NCI-H460 (cell line): ENCODE data around the gene BTC. TPM values are rescaled to one million over a fixed set of nuclear protein-coding genes. Genes with fewer than 3 reads are reported as not detected.
A peak's percentile ranks its signal among the peaks of the same experiment; 100 is the strongest.
"Not testable (repeated sequence)": the region's sequence is repeated elsewhere in the genome, so short reads cannot be mapped to it uniquely, and the experiment has no call there.

Experiments used
- DNase-seq: peaks from one replicate; pipeline ENCODE4 v3.0.0-alpha.2; 2016; ENCODE audit warnings: low read depth; ENCODE audit errors: extremely low read depth
- total RNA-seq: library from RNA; depleted of rRNA; stranded (reverse); fragments of >200 nt; shearing (Covaris generic); gene quantifications from 2 replicates; pipeline ENCODE4 v1.2.3, GENCODE V29; 2014; rRNA removed

The BTC gene
- total RNA-seq, 1 experiment from 2014 or later = 0.57 TPM

- no peak for DNase-seq
Measured at GRCh38 chr4:74764119-74764518, 30.2 kb downstream of the BTC start.

- DNase-seq = no peak
Measured at GRCh38 chr4:74758551-74759145, 35.7 kb downstream of the BTC start.

GRCh38 chr4:74757136-74757535, 37.2 kb downstream of the BTC start:
- no peak for DNase-seq

DNA sequence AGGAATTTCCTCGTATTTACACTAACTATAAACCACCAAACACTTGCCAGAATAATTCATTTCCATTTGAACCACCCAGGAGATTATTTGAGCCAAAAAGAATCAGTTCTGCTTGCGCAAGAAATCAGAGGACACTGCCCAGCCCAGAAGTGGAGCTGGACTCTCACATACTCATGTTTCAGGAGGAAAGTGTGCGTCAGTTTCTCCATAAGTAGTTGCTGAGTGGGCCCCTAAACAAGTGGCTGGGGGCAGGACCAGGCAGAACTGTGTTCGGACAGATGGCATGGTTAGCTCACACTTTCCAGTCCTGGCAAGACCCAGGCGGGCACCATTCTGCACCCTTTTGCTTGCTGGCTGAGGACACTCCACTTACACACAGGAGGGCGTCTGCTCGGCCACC, 38.8 kb downstream of the BTC start:
- no peak for DNase-seq

DNA sequence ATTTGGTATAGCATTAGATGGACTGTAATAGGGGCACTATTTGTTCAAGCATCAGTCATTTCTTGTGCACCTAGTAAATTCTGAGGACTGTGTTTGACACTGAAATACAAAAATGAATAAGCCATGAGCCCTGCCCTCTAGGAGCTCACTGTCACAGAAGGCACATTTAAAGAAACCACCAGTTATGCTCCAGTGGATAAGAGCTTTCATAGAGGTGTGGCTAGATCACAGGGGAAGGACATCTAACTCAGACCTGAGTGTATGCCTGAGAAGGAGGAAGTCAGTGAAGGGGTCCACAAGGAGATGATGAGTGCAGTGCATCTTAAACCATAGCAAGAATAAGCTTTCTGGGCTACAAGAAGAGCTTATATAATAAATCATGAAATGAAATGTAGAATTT, 40.1 kb downstream of the BTC start:
- DNase-seq = no peak

DNA sequence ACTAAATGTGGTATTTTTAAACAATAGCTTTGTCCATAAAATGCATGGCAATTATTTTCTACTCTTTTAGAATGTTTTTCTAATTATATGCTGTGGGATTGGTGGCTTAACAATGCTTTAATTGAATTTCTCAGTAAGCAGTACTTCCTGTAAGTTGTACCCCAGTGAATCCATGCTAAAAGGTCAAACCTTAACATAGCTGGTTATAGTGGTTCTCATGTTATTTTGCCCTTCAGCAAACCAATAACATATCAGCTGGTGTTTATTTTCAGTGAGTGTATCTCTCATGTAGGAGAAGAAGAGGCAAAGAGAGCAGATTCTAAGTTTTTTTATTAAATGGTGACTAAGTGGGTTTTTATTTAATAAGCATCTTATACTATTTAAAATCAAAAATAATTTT, 41.5 kb downstream of the BTC start:
- no peak for DNase-seq

DNA sequence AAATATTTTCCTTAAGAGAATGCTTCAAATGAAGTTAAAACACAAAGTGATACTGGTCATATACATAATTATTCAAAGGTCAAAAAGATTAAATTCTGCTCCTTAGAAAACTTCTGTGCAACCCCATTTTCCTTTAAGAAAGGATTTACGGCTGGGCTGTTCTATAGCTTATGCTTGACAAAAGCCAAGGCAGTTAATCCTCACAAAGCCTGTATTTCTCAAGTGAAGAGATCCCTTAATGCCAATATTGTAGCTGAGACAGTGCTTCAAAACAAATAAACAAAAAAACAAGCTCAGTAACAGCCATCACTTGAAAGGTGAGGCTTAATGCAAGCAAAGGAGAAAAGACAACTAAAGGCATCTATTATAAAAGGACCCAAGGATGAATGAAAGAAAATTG, 42.5 kb downstream of the BTC start:
- no peak for DNase-seq

GRCh38 chr4:74751247-74751646, 43.1 kb downstream of the BTC start:
- DNase-seq = no peak

DNA sequence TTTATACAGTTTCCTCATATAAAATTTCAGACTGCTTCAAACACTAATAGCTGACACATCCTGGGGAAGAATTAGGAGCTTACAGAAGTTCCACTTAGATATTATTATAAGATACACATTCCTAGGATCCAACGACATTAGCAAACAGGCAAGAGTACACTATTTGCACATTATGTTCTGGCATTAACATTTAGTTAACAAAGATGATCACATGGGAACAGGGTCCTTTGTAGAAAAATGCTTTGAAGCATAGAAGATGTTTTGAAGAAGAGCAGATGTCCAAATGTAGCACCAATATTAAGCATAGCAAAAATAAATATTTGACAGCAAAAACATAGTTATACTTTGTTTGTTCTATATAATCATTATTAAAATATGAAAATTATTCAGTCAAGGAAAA, 52.1 kb downstream of the BTC start:
- no peak for DNase-seq

DNA sequence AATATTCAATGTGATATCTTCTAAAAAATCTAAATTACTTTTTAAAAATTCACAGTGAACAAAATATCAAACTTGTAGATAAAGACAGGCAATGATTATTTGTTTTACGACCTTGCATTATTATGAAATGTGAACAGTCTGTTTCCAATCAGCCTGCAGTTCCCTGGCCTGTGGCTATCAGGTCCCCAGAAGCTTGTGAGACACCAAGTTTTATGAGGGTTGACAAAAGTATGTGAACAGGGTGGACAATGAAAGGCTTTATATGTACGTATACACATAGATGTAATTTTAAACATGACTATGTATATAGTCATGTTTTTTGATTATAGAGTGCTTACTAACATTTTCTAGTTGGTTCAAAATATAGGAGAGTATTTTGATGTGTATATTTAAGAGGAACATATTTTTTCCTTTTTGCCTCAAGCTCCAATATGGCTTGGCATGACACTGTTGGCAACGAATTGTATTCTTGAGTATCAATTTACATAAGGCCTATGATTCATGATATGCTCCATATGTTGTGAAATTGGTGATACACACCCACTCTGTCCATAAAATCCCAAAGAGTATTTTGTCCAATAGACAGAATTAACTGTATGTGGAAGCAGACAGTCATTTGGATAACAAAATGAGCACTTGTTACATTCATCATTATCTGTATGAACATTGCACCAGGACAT, 55.7 kb downstream of the BTC start:
- DNase-seq = peak; percentile 12

- DNase-seq = no peak
Measured at GRCh38 chr4:74734995-74735394, 59.3 kb downstream of the BTC start.

DNA sequence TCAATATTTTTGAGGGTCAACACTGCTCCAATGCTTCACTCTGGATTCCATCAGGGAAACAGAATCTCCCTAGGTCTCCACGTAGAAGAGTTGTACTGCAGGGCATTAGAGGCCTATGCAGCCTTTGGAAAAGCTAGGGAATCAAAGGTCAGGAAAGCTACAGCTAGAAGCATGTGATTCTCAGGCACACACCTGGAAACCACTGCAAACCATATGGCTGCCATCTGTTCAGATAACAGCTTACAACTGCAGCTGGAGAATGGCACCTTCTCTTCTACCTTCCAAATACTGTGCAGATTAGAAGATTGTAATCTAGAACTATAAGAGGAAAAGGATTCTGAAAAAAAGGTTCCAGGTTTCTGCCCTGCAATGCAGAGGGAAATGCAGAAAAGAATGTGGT, 60.6 kb downstream of the BTC start:
- DNase-seq = no peak

GRCh38 chr4:74724979-74725378, 69.3 kb downstream of the BTC start:
- no peak for DNase-seq

- no peak for DNase-seq
Measured at GRCh38 chr4:74716436-74716765, 77.9 kb downstream of the BTC start.

DNA sequence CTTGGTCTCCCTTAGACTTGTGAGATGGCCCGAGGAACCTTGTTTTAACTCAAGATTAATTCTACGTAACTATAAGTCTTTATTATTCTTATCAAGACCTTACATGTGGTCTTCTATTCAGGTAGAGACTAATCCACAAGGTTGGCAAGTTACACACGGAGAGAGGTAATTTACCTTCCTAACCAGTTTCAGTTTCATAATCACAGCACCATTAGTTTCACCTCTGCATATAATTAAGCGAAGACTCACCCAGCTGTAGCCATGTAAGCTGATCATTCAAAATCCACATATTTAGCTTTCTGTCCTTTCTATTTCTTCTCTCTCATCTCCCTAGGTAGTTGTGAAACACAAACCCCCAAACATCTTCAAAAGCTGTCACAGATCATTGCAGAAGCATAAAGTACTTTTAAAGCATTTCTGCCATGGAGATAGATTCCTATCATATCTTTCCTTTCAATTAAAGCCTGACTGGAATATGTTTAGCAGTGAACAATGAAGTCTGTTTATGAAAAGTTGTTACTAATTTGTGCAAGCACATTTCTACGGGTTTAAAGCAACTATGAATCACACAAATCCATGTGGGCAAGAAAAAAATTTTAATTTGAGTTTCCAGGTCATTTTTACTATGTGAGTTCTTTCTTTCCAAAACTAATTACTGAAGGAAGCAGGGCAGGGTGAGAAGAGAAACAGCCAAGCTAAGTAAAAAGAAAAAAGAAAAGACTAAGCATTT, 78.5 kb downstream of the BTC start:
- no peak for DNase-seq

- DNase-seq = no peak
Measured at GRCh38 chr4:74714611-74715130, 79.7 kb downstream of the BTC start.

DNA sequence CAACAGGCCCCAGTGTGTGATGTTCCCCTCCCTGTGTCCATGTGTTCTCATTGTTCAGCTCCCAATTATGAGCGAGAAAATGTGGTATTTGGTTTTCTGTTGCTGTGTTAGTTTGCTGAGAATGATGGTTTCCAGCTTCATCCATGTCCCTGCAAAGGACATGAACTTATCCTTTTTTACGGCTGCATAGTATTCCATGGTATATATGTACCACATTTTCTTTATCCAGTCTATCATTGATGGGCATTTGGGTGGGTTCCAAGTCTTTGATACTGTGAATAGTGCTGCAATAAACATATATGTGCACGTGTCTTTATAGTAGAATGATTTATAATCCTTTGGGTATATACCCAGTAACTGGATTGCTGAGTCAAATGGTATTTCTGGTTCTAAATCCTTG, 86.2 kb downstream of the BTC start:
- not testable (repeated sequence) for DNase-seq

Other genes starting within 250 kb of the BTC start
- 0.52 and 0.54 TPM in 2 replicates for gene PARM1, start 138.6 kb upstream of the BTC start, total RNA-seq